ENCODE results near the gene PLBD2.

PLBD2 gene

DNA sequence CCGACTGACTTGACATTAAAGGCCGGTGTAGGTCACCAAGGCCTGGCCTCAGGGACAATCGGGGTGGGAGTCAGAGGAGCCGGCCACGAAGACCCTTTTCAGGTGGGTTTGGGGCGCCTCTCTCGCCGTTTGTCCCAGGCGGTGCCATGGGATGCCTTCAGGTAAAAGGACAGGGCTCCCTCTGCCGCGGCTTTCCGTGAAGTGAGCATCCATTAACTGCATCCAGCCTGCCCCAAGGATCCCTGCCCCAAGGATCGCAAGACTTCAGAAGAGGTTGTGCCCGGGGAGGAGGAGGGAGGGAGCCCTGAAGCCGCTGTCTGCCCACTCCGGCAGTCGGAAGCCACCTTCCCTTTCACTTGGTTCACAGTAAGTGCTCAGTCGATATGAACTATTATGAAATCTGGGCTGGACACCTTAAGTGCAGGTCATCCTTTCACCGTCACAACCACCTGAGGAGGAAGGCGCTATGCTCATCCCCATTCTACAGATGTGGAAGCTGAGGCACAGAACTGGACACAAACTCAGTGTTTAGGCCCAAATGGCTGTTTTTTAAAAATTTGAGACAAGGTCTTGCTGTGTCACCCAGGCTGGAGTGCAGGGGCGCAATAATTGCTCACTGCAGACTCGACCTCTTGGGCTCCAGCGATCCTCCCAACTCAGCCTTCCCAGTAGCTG is 44.3 kb downstream of the PLBD2 start:
- no peak overlapping the region for H3K4me3 ChIP-seq (ENCODE audit: low read depth, low read length)
- TF ChIP-seq, protein P1, sequence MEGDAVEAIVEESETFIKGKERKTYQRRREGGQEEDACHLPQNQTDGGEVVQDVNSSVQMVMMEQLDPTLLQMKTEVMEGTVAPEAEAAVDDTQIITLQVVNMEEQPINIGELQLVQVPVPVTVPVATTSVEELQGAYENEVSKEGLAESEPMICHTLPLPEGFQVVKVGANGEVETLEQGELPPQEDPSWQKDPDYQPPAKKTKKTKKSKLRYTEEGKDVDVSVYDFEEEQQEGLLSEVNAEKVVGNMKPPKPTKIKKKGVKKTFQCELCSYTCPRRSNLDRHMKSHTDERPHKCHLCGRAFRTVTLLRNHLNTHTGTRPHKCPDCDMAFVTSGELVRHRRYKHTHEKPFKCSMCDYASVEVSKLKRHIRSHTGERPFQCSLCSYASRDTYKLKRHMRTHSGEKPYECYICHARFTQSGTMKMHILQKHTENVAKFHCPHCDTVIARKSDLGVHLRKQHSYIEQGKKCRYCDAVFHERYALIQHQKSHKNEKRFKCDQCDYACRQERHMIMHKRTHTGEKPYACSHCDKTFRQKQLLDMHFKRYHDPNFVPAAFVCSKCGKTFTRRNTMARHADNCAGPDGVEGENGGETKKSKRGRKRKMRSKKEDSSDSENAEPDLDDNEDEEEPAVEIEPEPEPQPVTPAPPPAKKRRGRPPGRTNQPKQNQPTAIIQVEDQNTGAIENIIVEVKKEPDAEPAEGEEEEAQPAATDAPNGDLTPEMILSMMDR (IDR thresholded peaks at IDR 0.05; ENCODE audit: low read depth, low read length) = no peak

DNA sequence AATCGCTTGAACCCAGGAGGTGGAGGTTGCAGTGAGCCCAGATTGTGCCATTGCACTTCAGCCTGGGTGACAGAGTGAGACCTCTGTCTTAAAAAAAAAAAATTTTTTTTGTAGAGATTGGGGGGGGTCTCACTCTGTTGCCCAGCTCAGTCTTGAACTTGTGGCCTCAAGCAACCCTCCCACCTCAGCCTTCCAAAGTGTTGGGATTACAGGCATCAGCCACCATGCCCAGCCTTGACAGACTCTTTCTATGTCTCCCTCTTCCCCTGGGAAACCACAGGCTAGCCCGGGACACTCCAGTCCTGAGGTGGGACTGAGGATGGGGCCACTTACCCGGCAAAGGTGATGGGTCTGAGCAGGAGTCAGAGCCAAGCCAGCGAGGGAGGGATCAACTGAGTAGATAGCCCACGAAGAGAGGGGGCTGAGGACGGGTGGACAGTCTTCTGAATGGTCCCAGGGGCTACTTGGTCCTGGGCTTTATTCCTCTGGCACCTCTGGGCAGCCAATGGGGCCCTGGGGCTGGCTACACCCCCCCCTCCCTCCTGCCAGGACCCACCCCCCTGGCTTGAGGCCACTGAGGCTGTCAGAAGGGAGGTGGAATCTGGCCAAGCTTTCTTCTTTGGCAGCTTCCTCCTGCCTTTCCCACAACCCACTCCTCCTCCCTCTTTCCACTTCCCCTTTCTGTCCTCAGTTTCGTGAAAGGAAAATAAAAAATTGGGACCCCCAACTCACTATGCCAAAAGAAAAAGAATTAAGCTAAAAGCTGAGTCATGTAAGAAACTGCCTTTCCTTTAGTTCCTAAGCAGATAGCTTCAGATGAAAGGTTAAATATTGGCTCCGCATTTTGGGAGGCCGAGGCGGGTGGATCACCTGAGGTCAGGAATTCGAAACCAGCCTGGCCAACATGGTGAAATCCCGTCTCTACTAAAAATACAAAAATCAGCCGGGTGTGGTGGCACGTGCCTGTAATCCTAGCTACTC is 45.3 kb downstream of the PLBD2 start, which contains the start of gene SDS:
TSS of gene SDS (minus strand) at position 453 of the 981 bp plus-strand sequence. CDS start 4,179 bp downstream, outside the sequence.
- no peak within 1 kb of the TSS for H3K4me3 ChIP-seq (ENCODE audit: low read depth, low read length)
- TF ChIP-seq, protein P1 (IDR thresholded peaks at IDR 0.05; ENCODE audit: low read depth, low read length) = no peak

DNA sequence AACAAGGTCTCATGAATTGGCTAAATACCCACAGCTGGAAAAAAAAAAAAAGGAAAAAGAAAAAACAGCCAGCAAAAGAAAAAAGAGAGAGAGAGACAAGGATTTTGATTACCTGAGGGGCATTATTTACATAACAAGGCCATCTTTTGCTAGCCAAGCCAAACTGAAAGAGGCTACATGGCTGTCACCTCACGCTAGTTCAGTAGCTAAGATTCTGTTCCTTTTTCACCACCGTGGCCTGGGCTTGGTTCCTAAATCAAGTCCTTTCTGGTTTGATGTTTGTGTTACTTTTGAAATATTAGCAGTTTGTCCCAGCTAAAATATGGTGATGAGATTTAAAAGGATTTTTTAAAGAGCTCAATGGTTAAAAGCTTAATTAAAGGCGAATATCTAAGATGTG is 47.3 kb downstream of the PLBD2 start:
- TF ChIP-seq, protein P1 (IDR thresholded peaks at IDR 0.05; ENCODE audit: low read depth, low read length) = no peak

GRCh38 chr12:113407931-113408600 is 49.7 kb downstream of the PLBD2 start:
- TF ChIP-seq, protein P1 (IDR thresholded peaks at IDR 0.05; ENCODE audit: low read depth, low read length) = no peak

More for the DNA sequence above, 47.3 kb downstream of the PLBD2 start:
- H3K4me3 ChIP-seq (ENCODE audit: low read depth, low read length) = no peak overlapping the region

DNA sequence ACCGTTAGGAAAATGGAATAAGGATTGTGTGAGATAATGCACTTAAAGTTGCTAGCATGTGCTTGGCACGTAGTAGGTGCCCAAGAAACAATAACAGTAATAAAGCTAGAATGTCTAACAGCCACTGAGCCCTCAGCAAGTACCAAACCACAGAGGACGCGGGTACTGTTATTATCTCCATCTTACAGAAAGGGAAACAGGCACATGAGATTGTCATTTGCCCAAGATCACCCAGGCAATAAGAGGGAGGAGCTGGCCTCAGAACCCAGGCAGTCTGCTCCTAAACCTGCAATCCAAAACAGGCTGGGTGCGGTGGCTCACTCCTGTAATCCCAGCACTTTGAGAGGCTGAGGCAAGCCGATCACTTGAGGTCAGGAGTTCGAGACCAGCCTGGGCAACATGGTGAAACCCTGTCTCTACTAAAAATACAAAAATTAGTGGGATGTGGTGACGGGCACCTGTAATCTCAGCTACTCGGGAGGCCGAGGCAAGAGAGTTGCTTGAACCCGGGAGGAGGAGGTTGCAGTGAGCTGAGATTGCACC is 50.4 kb downstream of the PLBD2 start:
- no peak overlapping the region for H3K4me3 ChIP-seq (ENCODE audit: low read depth, low read length)
- TF ChIP-seq, protein P1 (IDR thresholded peaks at IDR 0.05; ENCODE audit: low read depth, low read length) = no peak

More at GRCh38 chr12:113407931-113408600, 49.7 kb downstream of the PLBD2 start:
- H3K4me3 ChIP-seq (ENCODE audit: low read depth, low read length) = no peak overlapping the region

DNA sequence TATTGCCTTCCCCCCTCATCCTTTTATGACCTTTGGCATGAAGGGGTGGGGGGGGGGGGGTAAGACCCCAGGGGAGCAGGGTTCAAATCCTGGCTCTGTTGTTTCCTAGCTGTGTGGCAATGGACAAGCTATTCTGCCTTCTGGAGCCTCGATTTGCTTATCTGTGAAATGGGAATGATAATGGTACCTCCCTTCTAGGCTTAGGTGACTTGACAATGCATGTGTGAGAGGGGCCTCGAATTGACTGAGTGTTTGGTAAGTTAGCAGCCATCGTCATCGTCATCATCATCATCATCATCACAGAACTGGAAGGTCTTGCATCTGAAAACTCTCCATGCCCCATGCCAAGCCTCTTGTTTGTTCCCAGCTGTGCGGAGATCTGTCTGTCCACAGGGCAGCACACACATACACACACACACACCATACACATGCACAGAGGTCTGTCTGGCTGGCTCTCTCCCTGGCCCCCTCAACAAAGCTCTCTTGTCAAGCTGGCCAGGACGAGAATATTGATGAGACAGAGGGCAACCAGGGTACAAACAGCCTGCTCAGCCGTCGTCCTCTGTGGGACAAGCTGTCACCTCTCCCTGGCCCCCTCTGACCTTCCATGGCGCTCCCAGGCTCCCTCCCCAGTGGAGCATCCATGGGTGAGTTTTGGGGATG is 51.2 kb downstream of the PLBD2 start:
- H3K4me3 ChIP-seq (ENCODE audit: low read depth, low read length) = no peak overlapping the region
- TF ChIP-seq, protein P1 (IDR thresholded peaks at IDR 0.05; ENCODE audit: low read depth, low read length) = no peak
